Cardiac fibroblast (primary cell): ENCODE measurements around the gene ERI3.
A peak's percentile ranks its signal among the peaks of the same experiment; 100 is the strongest.

Experiments used
- DNase-seq, 2 donors: peaks; one replicate each; pipeline versions ENCODE4 v3.0.0 to v3.0.0-alpha.2; 2010; ENCODE audit warnings: low read depth in 2 of 2
- H3K4me3 ChIP-seq, 2 donors: replicated peaks in 1 of 2; 1 replicate in 1 of 2; 2 replicates in 1 of 2; pipeline ENCODE4 v1.5.1; 2011; ENCODE audit warnings: low read depth in 2 of 2, low read length in 2 of 2, mild to moderate bottlenecking in 2 of 2, moderate library complexity in 1 of 2
- CTCF ChIP-seq: IDR thresholded peaks from one replicate; pipeline ENCODE4 v1.5.1; 2011; ENCODE audit warnings: low read depth, mild to moderate bottlenecking, low read length, inconsistent platforms

ERI3 gene

GRCh38 chr1:44235808-44236207, 119.2 kb downstream of the ERI3 start:
- H3K4me3 ChIP-seq: no peak overlapping the region
- no peak for DNase-seq
- TF ChIP-seq CTCF: no peak

GRCh38 chr1:44233593-44233992, 121.5 kb downstream of the ERI3 start:
- no peak for TF ChIP-seq CTCF
- DNase-seq: no peak
- H3K4me3 ChIP-seq: no peak overlapping the region

GRCh38 chr1:44230796-44231195, 124.3 kb downstream of the ERI3 start:
- no peak overlapping the region for H3K4me3 ChIP-seq
- DNase-seq: no peak
- no peak for TF ChIP-seq CTCF

GRCh38 chr1:44229435-44230167, 125.5 kb downstream of the ERI3 start:
- H3K4me3 ChIP-seq: no peak overlapping the region
- no peak for TF ChIP-seq CTCF
- DNase-seq: no peak

GRCh38 chr1:44228218-44228617, 126.8 kb downstream of the ERI3 start:
- DNase-seq: no peak
- no peak overlapping the region for H3K4me3 ChIP-seq
- TF ChIP-seq CTCF: no peak

- TF ChIP-seq CTCF: no peak
- DNase-seq: peak in 1 of 2 donors; percentile 24
- no peak overlapping the region for H3K4me3 ChIP-seq
These were observed 127.8 kb downstream of the ERI3 start for GRCh38 chr1:44227211-44227610.

- DNase-seq: no peak
- H3K4me3 ChIP-seq: no peak overlapping the region
- TF ChIP-seq CTCF: no peak
These were observed 129.3 kb downstream of the ERI3 start for GRCh38 chr1:44225761-44226160.
